HepG2 (cell line): ENCODE data around the gene GMPPA. TPM values are rescaled to one million over a fixed set of nuclear protein-coding genes. Genes with fewer than 3 reads are reported as not detected.

Experiments
- EHMT2 ChIP-seq: fragments of 200-600 bp; sonication (generic); IDR thresholded peaks from 2 replicates; pipeline ENCODE4 v1.7.0; 2017; ENCODE audit warnings: antibody characterized with exemption, low read depth, low read length, borderline replicate concordance
- KDM2A ChIP-seq: sonication (generic); formaldehyde crosslinking; IDR thresholded peaks from 2 replicates; pipeline ENCODE4 v1.4.0; 2020; ENCODE audit warnings: low read depth, missing genetic modification reagents, borderline replicate concordance
- NCOA2 ChIP-seq: sonication (generic); formaldehyde crosslinking; IDR thresholded peaks from 2 replicates; pipeline ENCODE4 v1.8.0; 2022; ENCODE audit warnings: inconsistent platforms
- NR2F1 ChIP-seq, 2 experiments: fragments of 450-650 bp in 1 of 2; formaldehyde crosslinking in 1 of 2; IDR thresholded peaks; 2 replicates each; pipeline versions ENCODE4 v1.5.0 to v1.6.1; 2016 to 2020; ENCODE audit warnings: mild to moderate bottlenecking in 1 of 2, missing compliant biosample characterization in 1 of 2, missing genetic modification reagents in 1 of 2, moderate library complexity in 1 of 2
- NRL ChIP-seq: sonication (generic); formaldehyde crosslinking; IDR thresholded peaks from 2 replicates; pipeline ENCODE4 v1.5.0; 2020; ENCODE audit warnings: missing genetic modification reagents, mild to moderate bottlenecking, moderate library complexity, borderline replicate concordance
- SIX1 ChIP-seq: sonication (generic); formaldehyde crosslinking; IDR thresholded peaks from 2 replicates; pipeline ENCODE4 v1.4.0; 2020; ENCODE audit warnings: missing genetic modification reagents, borderline replicate concordance
- SP140L ChIP-seq: sonication (generic); formaldehyde crosslinking; IDR thresholded peaks from 2 replicates; pipeline ENCODE4 v1.4.0; 2020; ENCODE audit warnings: missing genetic modification reagents, borderline replicate concordance
- ZNF253 ChIP-seq: sonication (generic); formaldehyde crosslinking; IDR thresholded peaks from 2 replicates; pipeline ENCODE4 v1.8.0; 2022; ENCODE audit warnings: mild to moderate bottlenecking, missing genetic modification reagents, borderline replicate concordance
- ZNF335 ChIP-seq: sonication (generic); formaldehyde crosslinking; IDR thresholded peaks from 2 replicates; pipeline ENCODE4 v1.4.0; 2020; ENCODE audit warnings: missing genetic modification reagents
- ZNF382 ChIP-seq: sonication (generic); formaldehyde crosslinking; IDR thresholded peaks from 2 replicates; pipeline ENCODE4 v1.5.0; 2020; ENCODE audit warnings: missing genetic modification reagents, mild to moderate bottlenecking, borderline replicate concordance
- ZNF616 ChIP-seq: sonication (generic); formaldehyde crosslinking; IDR thresholded peaks from 2 replicates; pipeline ENCODE4 v1.5.0; 2020; ENCODE audit warnings: low read depth, mild to moderate bottlenecking, missing genetic modification reagents
- ZNF75D ChIP-seq: sonication (generic); formaldehyde crosslinking; IDR thresholded peaks from 2 replicates; pipeline ENCODE4 v1.8.1; 2023; ENCODE audit warnings: missing genetic modification reagents, mild to moderate bottlenecking, borderline replicate concordance
- ZNF772 ChIP-seq: sonication (generic); formaldehyde crosslinking; IDR thresholded peaks from 2 replicates; pipeline ENCODE4 v1.5.0; 2020; ENCODE audit warnings: mild to moderate bottlenecking, missing genetic modification reagents
- ZNF777 ChIP-seq: sonication (generic); formaldehyde crosslinking; IDR thresholded peaks from 2 replicates; pipeline ENCODE4 v1.4.0; 2020; ENCODE audit warnings: missing genetic modification reagents
- polyA plus RNA-seq, 8 experiments: library from polyadenylated mRNA; depleted of rRNA in 3 of 8; stranded (reverse) in 7 of 8; unstranded in 1 of 8; fragments of >200 nt; fragmentation: Illumina TruSeq in 4 of 8; extraction: Trizol in 4 of 8; gene quantifications; 2 replicates each; pipeline versions ENCODE4 v1.2.1 to v1.2.3, GENCODE V29; 2011 to 2016; ENCODE audit warnings: low read depth in 4 of 8, missing spikeins in 1 of 8, mixed read lengths in 1 of 8; ENCODE audit not compliant: insufficient read depth in 1 of 8
- total RNA-seq, 5 experiments: library from RNA; depleted of rRNA; stranded (reverse); fragments of >200 nt; fragmentation: Illumina TruSeq; extraction: Trizol; gene quantifications; 2 replicates each; pipeline ENCODE4 v1.2.3, GENCODE V29; 2016; ENCODE audit warnings: low read depth in 1 of 5
- TF ChIP-seq, protein P1 (sequence below), 2 experiments: IDR thresholded peaks; 2 replicates each; pipeline ENCODE4 v1.6.1; 2011 to 2012; ENCODE audit warnings: low read length in 2 of 2, borderline replicate concordance in 1 of 2, low read depth in 1 of 2, mild to moderate bottlenecking in 1 of 2, moderate library complexity in 1 of 2
- TF ChIP-seq, protein P2 (sequence below): sonication (generic); formaldehyde crosslinking; conservative IDR thresholded peaks from 2 replicates; pipeline ENCODE4 v1.4.0; 2020; ENCODE audit warnings: missing genetic modification reagents
- TF ChIP-seq, protein P3 (sequence below): IDR thresholded peaks from 2 replicates; pipeline ENCODE4 v1.6.1; 2012; ENCODE audit warnings: low read depth, low read length, improper control_type of control experiment
- TF ChIP-seq, protein P4 (sequence below): sonication (generic); formaldehyde crosslinking; IDR thresholded peaks from 2 replicates; pipeline ENCODE4 v1.8.1; 2023; ENCODE audit warnings: mild to moderate bottlenecking, missing genetic modification reagents

The GMPPA gene
- total and polyA plus RNA-seq, 2 of the 13 experiments (the other 11 are each of a cell fraction or from before 2014, with no cell fraction given): 81.1 to 106 TPM

DNA sequence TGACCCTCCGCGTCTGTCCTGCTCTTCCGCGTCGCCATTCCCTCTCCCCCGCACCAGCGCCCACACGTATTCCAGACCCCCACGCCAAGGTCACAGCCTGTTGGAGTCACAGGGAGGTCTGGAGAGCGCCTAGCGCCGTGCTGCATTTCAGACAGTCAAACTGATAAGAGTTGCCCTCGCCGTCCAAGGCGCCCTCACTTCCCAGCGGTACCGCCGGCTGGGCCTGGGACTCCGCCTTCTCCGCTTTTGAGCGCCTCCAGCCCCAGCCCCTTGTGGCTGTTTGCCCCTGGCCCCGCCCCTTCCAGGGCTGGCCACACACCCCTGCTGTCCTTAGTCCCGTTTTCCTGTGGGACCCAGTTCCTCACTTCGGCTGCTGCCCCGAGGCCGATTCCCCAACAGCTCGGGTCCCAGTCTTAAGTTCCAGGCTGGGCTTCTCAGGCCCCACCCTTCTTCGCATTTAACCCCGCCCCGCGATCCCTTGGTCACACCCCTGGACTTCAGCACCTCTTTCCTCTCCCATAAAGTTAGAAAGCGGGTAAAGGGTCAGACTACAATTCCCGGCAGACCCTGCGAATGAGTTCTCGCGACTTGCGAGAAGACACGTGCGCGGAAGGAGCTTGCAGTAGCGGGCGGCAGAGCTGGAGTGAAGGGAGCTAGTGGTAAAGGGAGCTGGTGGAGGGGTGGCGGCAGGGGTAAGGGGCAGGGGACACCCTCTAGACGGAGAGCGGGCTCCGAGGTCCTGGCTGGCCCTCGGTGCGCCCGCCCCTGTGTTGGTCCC is at the start of gene GMPPA (continued):
- TF ChIP-seq SP140L (CRISPR knock-in tag) (0 out of 2 replicates have a peak, but pooled peaks have one; percentile 14), NCOA2 (no peak), ZNF253 (CRISPR knock-in tag) (0 out of 2 replicates have a peak, but pooled peaks have one; percentile 56), ZNF382 (no peak), ZNF335 (peak; percentile 36; the same call in 1 of the 2 replicates), ZNF75D (CRISPR knock-in tag) (no peak), ZNF777 (CRISPR knock-in tag) (peak; percentile 95), NR2F1 (CRISPR knock-in tag; IDR thresholded peaks at IDR 0.05) (no peak), ZNF616 (peak; percentile 75; the same call in 1 of the 2 replicates), NRL (CRISPR knock-in tag) (peak; percentile 89; the same call in 1 of the 2 replicates), SIX1 (CRISPR knock-in tag) (no peak), ZNF772 (CRISPR knock-in tag) (0 out of 2 replicates have a peak, but pooled peaks have one; percentile 43), EHMT2 (no peak), KDM2A (CRISPR knock-in tag) (peak; percentile 61)
- TF ChIP-seq, protein P1, sequence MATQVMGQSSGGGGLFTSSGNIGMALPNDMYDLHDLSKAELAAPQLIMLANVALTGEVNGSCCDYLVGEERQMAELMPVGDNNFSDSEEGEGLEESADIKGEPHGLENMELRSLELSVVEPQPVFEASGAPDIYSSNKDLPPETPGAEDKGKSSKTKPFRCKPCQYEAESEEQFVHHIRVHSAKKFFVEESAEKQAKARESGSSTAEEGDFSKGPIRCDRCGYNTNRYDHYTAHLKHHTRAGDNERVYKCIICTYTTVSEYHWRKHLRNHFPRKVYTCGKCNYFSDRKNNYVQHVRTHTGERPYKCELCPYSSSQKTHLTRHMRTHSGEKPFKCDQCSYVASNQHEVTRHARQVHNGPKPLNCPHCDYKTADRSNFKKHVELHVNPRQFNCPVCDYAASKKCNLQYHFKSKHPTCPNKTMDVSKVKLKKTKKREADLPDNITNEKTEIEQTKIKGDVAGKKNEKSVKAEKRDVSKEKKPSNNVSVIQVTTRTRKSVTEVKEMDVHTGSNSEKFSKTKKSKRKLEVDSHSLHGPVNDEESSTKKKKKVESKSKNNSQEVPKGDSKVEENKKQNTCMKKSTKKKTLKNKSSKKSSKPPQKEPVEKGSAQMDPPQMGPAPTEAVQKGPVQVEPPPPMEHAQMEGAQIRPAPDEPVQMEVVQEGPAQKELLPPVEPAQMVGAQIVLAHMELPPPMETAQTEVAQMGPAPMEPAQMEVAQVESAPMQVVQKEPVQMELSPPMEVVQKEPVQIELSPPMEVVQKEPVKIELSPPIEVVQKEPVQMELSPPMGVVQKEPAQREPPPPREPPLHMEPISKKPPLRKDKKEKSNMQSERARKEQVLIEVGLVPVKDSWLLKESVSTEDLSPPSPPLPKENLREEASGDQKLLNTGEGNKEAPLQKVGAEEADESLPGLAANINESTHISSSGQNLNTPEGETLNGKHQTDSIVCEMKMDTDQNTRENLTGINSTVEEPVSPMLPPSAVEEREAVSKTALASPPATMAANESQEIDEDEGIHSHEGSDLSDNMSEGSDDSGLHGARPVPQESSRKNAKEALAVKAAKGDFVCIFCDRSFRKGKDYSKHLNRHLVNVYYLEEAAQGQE (IDR thresholded peaks at IDR 0.05; ENCODE audit: borderline replicate concordance in 1 of 2, low read depth in 1 of 2, low read length in 2 of 2): no peak; a peak in 1 of 4 replicates
- TF ChIP-seq, protein P2, sequence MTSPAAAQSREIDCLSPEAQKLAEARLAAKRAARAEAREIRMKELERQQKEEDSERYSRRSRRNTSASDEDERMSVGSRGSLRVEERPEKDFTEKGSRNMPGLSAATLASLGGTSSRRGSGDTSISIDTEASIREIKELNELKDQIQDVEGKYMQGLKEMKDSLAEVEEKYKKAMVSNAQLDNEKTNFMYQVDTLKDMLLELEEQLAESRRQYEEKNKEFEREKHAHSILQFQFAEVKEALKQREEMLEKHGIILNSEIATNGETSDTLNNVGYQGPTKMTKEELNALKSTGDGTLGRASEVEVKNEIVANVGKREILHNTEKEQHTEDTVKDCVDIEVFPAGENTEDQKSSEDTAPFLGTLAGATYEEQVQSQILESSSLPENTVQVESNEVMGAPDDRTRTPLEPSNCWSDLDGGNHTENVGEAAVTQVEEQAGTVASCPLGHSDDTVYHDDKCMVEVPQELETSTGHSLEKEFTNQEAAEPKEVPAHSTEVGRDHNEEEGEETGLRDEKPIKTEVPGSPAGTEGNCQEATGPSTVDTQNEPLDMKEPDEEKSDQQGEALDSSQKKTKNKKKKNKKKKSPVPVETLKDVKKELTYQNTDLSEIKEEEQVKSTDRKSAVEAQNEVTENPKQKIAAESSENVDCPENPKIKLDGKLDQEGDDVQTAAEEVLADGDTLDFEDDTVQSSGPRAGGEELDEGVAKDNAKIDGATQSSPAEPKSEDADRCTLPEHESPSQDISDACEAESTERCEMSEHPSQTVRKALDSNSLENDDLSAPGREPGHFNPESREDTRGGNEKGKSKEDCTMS (CRISPR knock-in tag): 0 out of 2 replicates have a peak, but pooled peaks have one; percentile 12
- TF ChIP-seq, protein P3, sequence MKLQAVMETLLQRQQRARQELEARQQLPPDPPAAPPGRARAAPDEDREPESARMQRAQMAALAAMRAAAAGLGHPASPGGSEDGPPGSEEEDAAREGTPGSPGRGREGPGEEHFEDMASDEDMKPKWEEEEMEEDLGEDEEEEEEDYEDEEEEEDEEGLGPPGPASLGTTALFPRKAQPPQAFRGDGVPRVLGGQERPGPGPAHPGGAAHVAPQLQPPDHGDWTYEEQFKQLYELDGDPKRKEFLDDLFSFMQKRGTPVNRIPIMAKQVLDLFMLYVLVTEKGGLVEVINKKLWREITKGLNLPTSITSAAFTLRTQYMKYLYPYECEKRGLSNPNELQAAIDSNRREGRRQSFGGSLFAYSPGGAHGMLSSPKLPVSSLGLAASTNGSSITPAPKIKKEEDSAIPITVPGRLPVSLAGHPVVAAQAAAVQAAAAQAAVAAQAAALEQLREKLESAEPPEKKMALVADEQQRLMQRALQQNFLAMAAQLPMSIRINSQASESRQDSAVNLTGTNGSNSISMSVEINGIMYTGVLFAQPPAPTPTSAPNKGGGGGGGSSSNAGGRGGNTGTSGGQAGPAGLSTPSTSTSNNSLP: peak; percentile 42; the same call in 1 of the 2 replicates
- TF ChIP-seq, protein P4, sequence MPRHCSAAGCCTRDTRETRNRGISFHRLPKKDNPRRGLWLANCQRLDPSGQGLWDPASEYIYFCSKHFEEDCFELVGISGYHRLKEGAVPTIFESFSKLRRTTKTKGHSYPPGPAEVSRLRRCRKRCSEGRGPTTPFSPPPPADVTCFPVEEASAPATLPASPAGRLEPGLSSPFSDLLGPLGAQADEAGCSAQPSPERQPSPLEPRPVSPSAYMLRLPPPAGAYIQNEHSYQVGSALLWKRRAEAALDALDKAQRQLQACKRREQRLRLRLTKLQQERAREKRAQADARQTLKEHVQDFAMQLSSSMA (CRISPR knock-in tag): no peak
